H1 (cell line): ENCODE measurements around the gene LRRTM2. TPM values are rescaled to one million over a fixed set of nuclear protein-coding genes. Genes with fewer than 3 reads are reported as not detected.

Source experiments
- CTCF ChIA-PET: fragments of 300-600 bp; sonication (Branson Sonifier 250); formaldehyde crosslinking; loops from one replicate; lab custom pipeline; 2021; ENCODE audit not compliant: partially characterized antibody; lab: Charles Lee
- POLR2A ChIA-PET: fragments of 300-600 bp; sonication (Branson Sonifier 250); formaldehyde crosslinking; loops from one replicate; lab custom pipeline; 2021; ENCODE audit warnings: inconsistent platforms; ENCODE audit not compliant: partially characterized antibody; lab: Charles Lee
- DNase-seq, 2 experiments: peaks; one replicate each; pipeline versions ENCODE4 v3.0.0 to v3.0.0-alpha.2; 2010 to 2022; ENCODE audit warnings: low spot score in 2 of 2, low read depth in 1 of 2, mixed read lengths in 1 of 2
- FAIRE-seq: peaks from 2 replicates; lab custom pipeline; 2011; peaks lifted over from hg19 to GRCh38; lab: Jason Lieb, UNC
- H2AFZ ChIP-seq: 2 replicates; pipeline ENCODE4 v1.8.1; 2012; ENCODE audit warnings: low read length, inconsistent platforms
- H2AK5ac ChIP-seq: 2 replicates; pipeline ENCODE4 v1.6.1; 2013; ENCODE audit warnings: low read depth, low read length
- H2BK120ac ChIP-seq: replicated peaks from 2 replicates; pipeline ENCODE3; 2013; ENCODE audit warnings: low read depth, low read length, inconsistent platforms
- H2BK12ac ChIP-seq: 2 replicates; pipeline ENCODE4 v1.6.1; 2013; ENCODE audit warnings: low read depth, low read length
- H2BK15ac ChIP-seq: 2 replicates; pipeline ENCODE4 v1.6.1; 2013; ENCODE audit warnings: low read length
- H2BK20ac ChIP-seq: 2 replicates; pipeline ENCODE4 v1.6.1; 2013; ENCODE audit warnings: low read length
- H2BK5ac ChIP-seq: 2 replicates; pipeline ENCODE4 v1.6.1; 2013; ENCODE audit warnings: low read depth, low read length
- H3K14ac ChIP-seq: 2 replicates; pipeline ENCODE4 v1.6.1; 2013; ENCODE audit warnings: inconsistent platforms; ENCODE audit not compliant: insufficient read length
- H3K18ac ChIP-seq: 2 replicates; pipeline ENCODE4 v1.6.1; 2013; ENCODE audit warnings: low read length; ENCODE audit errors: extremely low read depth
- H3K23ac ChIP-seq: 2 replicates; pipeline ENCODE4 v1.6.1; 2013; ENCODE audit warnings: inconsistent platforms; ENCODE audit not compliant: insufficient read length
- H3K23me2 ChIP-seq: 2 replicates; pipeline ENCODE4 v1.6.1; 2013; ENCODE audit warnings: low read depth, low read length
- H3K27ac ChIP-seq: 2 replicates; pipeline ENCODE4 v1.6.1; 2011; ENCODE audit warnings: low read depth, low read length, inconsistent platforms
- H3K27me3 ChIP-seq, 4 experiments: replicated peaks in 1 of 4; 1 replicate in 1 of 4; 2 replicates in 3 of 4; pipeline versions ENCODE4 v1.6.1 to v1.8.1; 2011 to 2013; ENCODE audit warnings: low read length in 3 of 4, mild to moderate bottlenecking in 3 of 4, inconsistent platforms in 2 of 4, mixed read lengths in 2 of 4, moderate library complexity in 1 of 4; ENCODE audit not compliant: control insufficient read depth in 3 of 4, insufficient read depth in 3 of 4; ENCODE audit errors: extremely low read depth in 1 of 4
- H3K36me3 ChIP-seq, 4 experiments: 2 replicates each; pipeline versions ENCODE4 v1.6.1 to v1.8.1; 2011 to 2013; ENCODE audit warnings: mild to moderate bottlenecking in 4 of 4, low read length in 3 of 4, moderate library complexity in 2 of 4, control low read depth in 1 of 4, inconsistent platforms in 1 of 4; ENCODE audit not compliant: insufficient read depth in 4 of 4, control insufficient read depth in 2 of 4
- H3K4ac ChIP-seq: replicated peaks from 2 replicates; pipeline ENCODE3; 2013; ENCODE audit warnings: low read length, low read depth, mixed read lengths, inconsistent platforms; ENCODE audit not compliant: insufficient read length
- H3K4me1 ChIP-seq, 4 experiments: replicated peaks in 1 of 4; 1 replicate in 1 of 4; 2 replicates in 3 of 4; pipeline versions ENCODE4 v1.6.1 to v1.8.1; 2011 to 2013; ENCODE audit warnings: low read length in 3 of 4, inconsistent platforms in 2 of 4, mixed read lengths in 1 of 4; ENCODE audit not compliant: insufficient read depth in 4 of 4, control insufficient read depth in 3 of 4
- H3K4me2 ChIP-seq, 2 experiments: 2 replicates each; pipeline versions ENCODE4 v1.6.1 to v1.8.1; 2011 to 2013; ENCODE audit warnings: low read depth in 2 of 2, low read length in 2 of 2, control low read depth in 1 of 2, inconsistent platforms in 1 of 2, mild to moderate bottlenecking in 1 of 2; ENCODE audit not compliant: insufficient read depth in 1 of 2
- H3K4me3 ChIP-seq, 4 experiments: fragments of 200-600, 300-600 bp in 1 of 4; sonication (generic), shearing (Covaris generic), sonication (Bioruptor Twin) in 1 of 4; 2 replicates each; pipeline versions ENCODE4 v1.5.1 to v1.8.1; 2011 to 2016; ENCODE audit warnings: low read length in 4 of 4, low read depth in 3 of 4, control low read depth in 2 of 4, inconsistent platforms in 2 of 4, mild to moderate bottlenecking in 2 of 4, mixed read lengths in 1 of 4, moderate library complexity in 1 of 4; ENCODE audit not compliant: insufficient read depth in 2 of 4; ENCODE audit errors: extremely low read depth in 1 of 4
- H3K56ac ChIP-seq: replicated peaks from 2 replicates; pipeline ENCODE3; 2013; ENCODE audit warnings: low read depth, mild to moderate bottlenecking, mixed read lengths, low read length, inconsistent platforms; ENCODE audit not compliant: insufficient read length
- H3K79me1 ChIP-seq: 2 replicates; pipeline ENCODE4 v1.6.1; 2013; ENCODE audit warnings: low read depth, low read length, control low read depth
- H3K79me2 ChIP-seq, 2 experiments: 2 replicates each; pipeline versions ENCODE4 v1.6.1 to v1.8.1; 2012 to 2013; ENCODE audit warnings: low read length in 2 of 2, mild to moderate bottlenecking in 2 of 2, inconsistent platforms in 1 of 2; ENCODE audit not compliant: insufficient read depth in 2 of 2, control insufficient read depth in 1 of 2
- H3K9ac ChIP-seq, 4 experiments: replicated peaks in 1 of 4; 1 replicate in 1 of 4; 2 replicates in 3 of 4; pipeline versions ENCODE4 v1.6.1 to v1.8.1; 2011 to 2013; ENCODE audit warnings: low read depth in 3 of 4, low read length in 3 of 4, control low read depth in 2 of 4, mild to moderate bottlenecking in 2 of 4, moderate library complexity in 2 of 4, inconsistent platforms in 1 of 4; ENCODE audit errors: extremely low read depth in 1 of 4
- H3K9me3 ChIP-seq, 2 experiments: 2 replicates each; pipeline versions ENCODE4 v1.6.1 to v1.8.1; 2012 to 2013; ENCODE audit warnings: mild to moderate bottlenecking in 2 of 2, moderate library complexity in 2 of 2, control low read depth in 1 of 2, inconsistent platforms in 1 of 2, low read depth in 1 of 2, low read length in 1 of 2, mixed read lengths in 1 of 2; ENCODE audit not compliant: insufficient read depth in 2 of 2
- H4K20me1 ChIP-seq, 2 experiments: replicated peaks in 1 of 2; 2 replicates each; pipeline versions ENCODE3 to v1.8.1; 2011 to 2013; ENCODE audit warnings: inconsistent platforms in 2 of 2, low read length in 2 of 2, mild to moderate bottlenecking in 1 of 2; ENCODE audit not compliant: insufficient read depth in 2 of 2, control insufficient read depth in 1 of 2
- H4K5ac ChIP-seq: 2 replicates; pipeline ENCODE4 v1.6.1; 2013; ENCODE audit warnings: low read length, low read depth, mixed read lengths, inconsistent platforms; ENCODE audit not compliant: insufficient read length
- H4K8ac ChIP-seq: 2 replicates; pipeline ENCODE4 v1.8.0; 2013; ENCODE audit warnings: mild to moderate bottlenecking, moderate library complexity, low read length, inconsistent platforms; ENCODE audit not compliant: insufficient read depth; ENCODE audit errors: extremely low read depth
- H4K91ac ChIP-seq: replicated peaks from 2 replicates; pipeline ENCODE3; 2013; ENCODE audit warnings: low read length, mixed read lengths, inconsistent platforms; ENCODE audit not compliant: insufficient read length
- POLR2A ChIP-seq, 2 experiments: IDR thresholded peaks; 1 replicate in 1 of 2; 2 replicates in 1 of 2; pipeline ENCODE4 v1.6.1; 2011; ENCODE audit warnings: low read depth in 2 of 2, low read length in 2 of 2, mild to moderate bottlenecking in 2 of 2; ENCODE audit errors: control extremely low read depth in 1 of 2
- RXRA ChIP-seq: IDR thresholded peaks from 2 replicates; pipeline ENCODE4 v1.6.1; 2011; ENCODE audit warnings: low read depth, mild to moderate bottlenecking, low read length, moderate library complexity; ENCODE audit not compliant: insufficient read depth
- polyA plus RNA-seq, 7 experiments: library from polyadenylated mRNA; depleted of rRNA in 3 of 7; stranded (reverse) in 5 of 7; unstranded in 2 of 7; fragments of >200 nt in 5 of 7; fragments of 200-250 nt in 2 of 7; gene quantifications; 1 replicate in 5 of 7; 2 replicates in 1 of 7; 4 replicates in 1 of 7; pipeline versions ENCODE4 v1.2.1 to v1.2.3, GENCODE V29; 2011 to 2013; ENCODE audit warnings: missing spikeins in 2 of 7, mixed read lengths in 2 of 7
- total RNA-seq: library from RNA; stranded (reverse); fragmentation: NEBNext Ultra II Directional; extraction: Animal tissue kit (Norgen Biotek cat#: 25700); gene quantifications from 2 replicates; pipeline ENCODE4 v1.2.1, GENCODE V29; 2021

The LRRTM2 gene
- total and polyA plus RNA-seq, 2 of the 8 experiments (the other 6 are each of a cell fraction or from before 2014, with no cell fraction given) = not detected

DNA sequence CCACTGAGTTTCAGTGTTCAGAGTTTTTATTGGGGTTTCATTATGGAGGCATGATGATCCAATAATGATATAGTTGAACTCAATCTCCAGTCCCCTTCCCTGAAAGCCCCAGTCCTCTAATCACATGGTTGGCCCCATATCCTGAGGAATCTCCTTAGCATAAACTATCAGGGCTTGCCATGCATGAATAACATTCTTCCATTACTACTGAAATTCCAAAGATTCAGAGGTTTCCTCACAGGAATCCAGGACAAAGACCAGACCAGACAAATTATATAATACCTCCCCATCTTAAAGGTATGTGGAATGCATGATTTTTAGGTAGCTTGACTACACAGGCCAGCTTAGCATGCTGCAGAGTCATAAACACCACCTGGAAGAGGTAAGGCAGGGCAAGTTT, 15.5 kb upstream of the LRRTM2 start:
- Histone ChIP-seq H3K4me2 (no peak overlapping the region), H3K36me3 (peaks cover 5 to 45% (median 33%) of the 10 kb centered on the region in 4 experiments), H3K23ac (no peak overlapping the region), H3K27ac (no peak overlapping the region), H3K9me3 (peaks cover 15 to 18% of the 10 kb centered on the region in 2 experiments), H3K14ac (no peak overlapping the region), H3K4me1 (peaks cover 0 to 2% (median under 1%) of the 10 kb centered on the region in 4 experiments; a peak in 2 of 7 replicates), H2BK5ac (no peak overlapping the region), H3K4me3 (no peak overlapping the region), H2AK5ac (no peak overlapping the region), H2BK15ac (no peak overlapping the region), H2AFZ (no peak overlapping the region), H3K9ac (no peak overlapping the region), H3K56ac (no peak overlapping the region), H3K18ac (no peak overlapping the region), H3K79me1 (no peaks in the 10 kb centered on the region), H4K8ac (no peak overlapping the region), H4K20me1 (no peaks in the 10 kb centered on the region), H2BK20ac (no peak overlapping the region), H3K27me3 (no peaks in the 10 kb centered on the region)
- DNase-seq = no peak
- POLR2A ChIA-PET = no interaction called here
- no peak for FAIRE-seq
- peak in 1 of 2 experiments; percentile 30; a peak in 1 of 3 replicates for TF ChIP-seq POLR2A (IDR thresholded peaks at IDR 0.05; ENCODE audit: control extremely low read depth in 1 of 2, low read depth in 2 of 2, low read length in 2 of 2)
- TF ChIP-seq RXRA = no peak
- TF ChIP-seq, all 59 proteins: peak for 1
- Histone ChIP-seq H3K4ac (no peak overlapping the region), H2BK12ac (no peak overlapping the region), H3K79me2 (peaks cover 0 to 9% of the 10 kb centered on the region in 2 experiments; a peak in 1 of 4 replicates), H3K23me2 (no peaks in the 10 kb centered on the region), H2BK120ac (no peak overlapping the region), H4K91ac (no peak overlapping the region), H4K5ac (no peak overlapping the region)
- CTCF ChIA-PET = interaction anchor here (0.6 to 1.4 kb wide), 6 partner anchors 11 to 378 kb away, joined by 3 read pairs; no protein-coding TSS in a partner anchor
